GM12873 (cell line): Measurements from ENCODE around the gene CD34.

Source experiments
- CTCF ChIP-seq: IDR thresholded peaks from 2 replicates; pipeline ENCODE4 v1.5.1; 2012; ENCODE audit warnings: low read depth, mild to moderate bottlenecking, moderate library complexity, low read length, control low read depth; ENCODE audit not compliant: insufficient read depth; ENCODE audit errors: missing control alignments

CD34 gene

DNA sequence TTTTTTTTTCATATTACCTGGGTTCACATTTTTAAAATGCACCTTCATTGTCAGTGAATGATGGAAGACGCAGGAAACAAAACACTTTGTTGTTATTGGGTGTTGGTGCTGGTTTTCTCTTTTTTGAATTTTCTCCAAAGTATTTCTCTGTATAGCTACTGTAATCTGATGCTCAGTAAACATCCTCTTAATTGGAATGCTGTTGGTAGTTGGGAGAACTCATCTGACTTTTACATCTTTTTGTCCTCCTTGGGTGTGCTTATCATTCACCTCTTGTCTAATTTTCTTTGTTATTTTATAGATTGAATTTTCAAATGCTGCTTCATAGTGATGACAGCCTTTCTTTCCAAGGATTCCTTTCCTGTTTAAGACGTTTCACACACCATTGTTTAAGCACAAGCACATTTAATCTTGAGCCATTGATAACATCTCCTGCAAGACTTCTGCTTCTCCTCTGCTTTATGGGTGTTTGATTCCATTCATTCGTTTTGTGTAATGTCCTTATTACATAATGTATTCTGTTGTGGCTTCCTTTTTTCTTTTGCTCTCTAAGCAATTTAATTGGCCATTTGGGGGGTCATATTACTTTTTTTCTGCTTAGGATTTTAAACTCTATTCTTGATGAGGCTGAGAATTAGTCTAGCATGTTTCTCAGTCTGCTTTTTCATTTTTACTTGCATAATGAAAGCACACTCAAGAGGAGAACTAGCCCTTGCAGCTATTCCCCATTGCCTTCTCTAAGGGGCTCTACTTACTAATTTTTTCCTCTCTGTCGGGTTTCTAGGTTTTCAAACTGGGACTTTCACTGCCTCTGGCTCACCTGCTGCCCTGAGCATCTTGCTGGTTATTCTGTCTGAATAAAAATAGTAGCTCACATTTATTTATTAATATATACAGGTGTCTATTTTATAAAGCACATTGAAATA, 42.0 kb upstream of the CD34 start:
- no peak for TF ChIP-seq CTCF

GRCh38 chr1:207951652-207952051, 40.7 kb upstream of the CD34 start:
- no peak for TF ChIP-seq CTCF

DNA sequence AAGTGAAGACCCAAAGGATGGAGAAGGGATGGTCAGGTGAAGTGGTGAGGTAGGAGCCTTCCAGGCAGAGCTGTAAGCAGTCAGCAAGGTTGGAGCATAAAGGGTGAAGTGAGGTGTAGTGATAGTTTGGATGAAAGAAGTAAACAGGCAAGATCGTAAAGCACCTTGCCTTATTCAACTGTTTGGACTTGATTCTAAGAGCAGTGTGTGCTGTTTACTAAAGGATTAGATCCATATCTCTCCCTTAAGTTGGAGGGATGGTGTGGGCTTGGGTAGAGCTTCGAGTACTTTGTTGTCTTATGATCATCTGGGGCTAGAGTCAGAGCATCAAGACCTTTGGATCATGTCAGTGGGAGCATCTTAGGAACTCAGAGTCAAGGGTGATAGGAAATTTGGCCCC, 39.8 kb upstream of the CD34 start:
- no peak for TF ChIP-seq CTCF

- no peak for TF ChIP-seq CTCF
Measured at GRCh38 chr1:207949571-207950195, 38.8 kb upstream of the CD34 start.

GRCh38 chr1:207948536-207949250, 37.8 kb upstream of the CD34 start:
- no peak for TF ChIP-seq CTCF

GRCh38 chr1:207946756-207947155, 35.8 kb upstream of the CD34 start:
- TF ChIP-seq CTCF: no peak

DNA sequence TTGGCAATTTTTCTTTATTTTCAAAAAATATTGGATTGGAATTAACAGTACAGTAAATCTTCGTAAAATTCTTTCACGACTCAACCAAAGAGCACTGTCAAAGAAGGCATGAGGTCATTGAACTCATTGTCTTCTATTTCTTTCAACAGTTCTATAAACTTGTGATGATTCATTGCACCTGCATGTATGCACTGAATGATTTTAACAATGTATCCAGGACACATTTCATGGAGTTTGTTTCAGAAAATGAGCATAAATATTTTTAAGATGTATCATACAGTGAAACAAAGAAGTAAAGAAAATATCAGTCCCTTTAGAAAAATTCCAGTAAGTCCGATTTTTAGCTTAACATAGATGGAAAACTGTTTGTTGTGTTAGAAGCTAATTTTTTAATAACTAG, 33.6 kb upstream of the CD34 start:
- no peak for TF ChIP-seq CTCF
